HEK293 (cell line): ENCODE data around the gene EEF1AKMT3.
A peak's percentile ranks its signal among the peaks of the same experiment; 100 is the strongest.

Source experiments
- CTCF ChIA-PET: fragments of 350-600 bp; formaldehyde crosslinking; extraction: SDS; loops from one replicate; lab custom pipeline; 2021; ENCODE audit warnings: antibody characterized with exemption; lab: Yijun Ruan, JAX
- POLR2A ChIA-PET: fragments of 300-600 bp; formaldehyde crosslinking; extraction: SDS; loops from one replicate; lab custom pipeline; 2020; ENCODE audit warnings: antibody characterized with exemption, inconsistent platforms; lab: Yijun Ruan, JAX
- H3K27ac ChIP-seq: fragments of 200-500 bp; sonication (Bioruptor generic); 2 replicates; pipeline ENCODE4 v1.5.1; 2014; ENCODE audit warnings: low read depth, low read length, control low read depth, inconsistent platforms; ENCODE audit errors: extremely low read depth
- H3K36me3 ChIP-seq, 2 experiments: fragments of 200-500 bp in 1 of 2; sonication (Bioruptor generic) in 1 of 2; 1 replicate in 1 of 2; 2 replicates in 1 of 2; pipeline ENCODE4 v1.5.1; 2014 to 2017; ENCODE audit warnings: inconsistent platforms in 2 of 2, low read length in 2 of 2; ENCODE audit not compliant: control insufficient read depth in 2 of 2, insufficient read depth in 1 of 2
- H3K4me1 ChIP-seq: fragments of 200-500 bp; sonication (Bioruptor generic); 2 replicates; pipeline ENCODE4 v1.5.1; 2014; ENCODE audit warnings: mild to moderate bottlenecking, low read length, inconsistent platforms; ENCODE audit not compliant: control insufficient read depth, insufficient read depth
- H3K4me3 ChIP-seq: 2 replicates; pipeline ENCODE4 v1.5.1; 2011; ENCODE audit warnings: low read depth, mild to moderate bottlenecking, control low read depth, low read length, moderate library complexity
- H3K9me3 ChIP-seq: fragments of 200-500 bp; sonication (Bioruptor generic); 2 replicates; pipeline ENCODE4 v1.5.1; 2014; ENCODE audit warnings: low read depth, low read length, inconsistent platforms; ENCODE audit not compliant: control insufficient read depth, insufficient read depth
- ATF2 ChIP-seq: fragments of 450-650 bp; formaldehyde crosslinking; IDR thresholded peaks from 2 replicates; pipeline ENCODE4 v1.5.1; 2016; ENCODE audit warnings: missing biosample characterization, missing genetic modification characterization, low read depth
- GLIS1 ChIP-seq: fragments of 450-650 bp; formaldehyde crosslinking; IDR thresholded peaks from 2 replicates; pipeline ENCODE4 v1.5.1; 2016; ENCODE audit warnings: missing biosample characterization, missing genetic modification characterization
- KLF10 ChIP-seq: fragments of 450-650 bp; IDR thresholded peaks from 2 replicates; pipeline ENCODE4 v1.5.1; 2018; ENCODE audit warnings: missing biosample characterization, mild to moderate bottlenecking, missing genetic modification characterization
- PRDM4 ChIP-seq: fragments of 450-650 bp; formaldehyde crosslinking; IDR thresholded peaks from 2 replicates; pipeline ENCODE4 v1.5.1; 2017; ENCODE audit warnings: missing biosample characterization, missing genetic modification characterization
- RBAK ChIP-seq: fragments of 450-650 bp; formaldehyde crosslinking; IDR thresholded peaks from 2 replicates; pipeline ENCODE4 v1.5.1; 2016; ENCODE audit warnings: missing biosample characterization, missing genetic modification characterization
- TSHZ1 ChIP-seq: fragments of 450-650 bp; formaldehyde crosslinking; IDR thresholded peaks from 2 replicates; pipeline ENCODE4 v1.5.1; 2016; ENCODE audit warnings: missing biosample characterization, missing genetic modification characterization, borderline replicate concordance
- YY2 ChIP-seq: fragments of 450-650 bp; formaldehyde crosslinking; IDR thresholded peaks from 2 replicates; pipeline ENCODE4 v1.5.1; 2016; ENCODE audit warnings: missing biosample characterization, missing genetic modification characterization
- ZNF19 ChIP-seq: fragments of 450-650 bp; formaldehyde crosslinking; IDR thresholded peaks from 2 replicates; pipeline ENCODE4; 2016; ENCODE audit warnings: missing biosample characterization, missing genetic modification characterization, low read depth
- ZNF2 ChIP-seq: fragments of 450-650 bp; formaldehyde crosslinking; IDR thresholded peaks from 2 replicates; pipeline ENCODE4 v1.5.1; 2016; ENCODE audit warnings: missing biosample characterization, missing genetic modification characterization
- ZNF214 ChIP-seq: fragments of 450-650 bp; formaldehyde crosslinking; IDR thresholded peaks from 2 replicates; pipeline ENCODE4 v1.5.1; 2017; ENCODE audit warnings: missing biosample characterization, mild to moderate bottlenecking, missing genetic modification characterization, borderline replicate concordance
- ZNF24 ChIP-seq: fragments of 450-650 bp; formaldehyde crosslinking; IDR thresholded peaks from 2 replicates; pipeline ENCODE4 v1.5.1; 2016; ENCODE audit warnings: missing biosample characterization, missing genetic modification characterization
- ZNF311 ChIP-seq: fragments of 450-650 bp; formaldehyde crosslinking; IDR thresholded peaks from 2 replicates; pipeline ENCODE4 v1.5.1; 2017; ENCODE audit warnings: missing biosample characterization, missing genetic modification characterization, borderline replicate concordance
- ZNF335 ChIP-seq: fragments of 450-650 bp; formaldehyde crosslinking; conservative IDR thresholded peaks from 2 replicates; pipeline ENCODE4 v1.5.1; 2016; ENCODE audit warnings: missing biosample characterization, missing genetic modification characterization
- ZNF449 ChIP-seq: fragments of 450-650 bp; formaldehyde crosslinking; IDR thresholded peaks from 2 replicates; pipeline ENCODE4 v1.5.1; 2017; ENCODE audit warnings: missing biosample characterization, mild to moderate bottlenecking, missing genetic modification characterization, moderate library complexity
- ZNF513 ChIP-seq: fragments of 450-650 bp; IDR thresholded peaks from 2 replicates; pipeline ENCODE4 v1.5.1; 2018; ENCODE audit warnings: missing biosample characterization, missing genetic modification characterization
- ZNF529 ChIP-seq: fragments of 450-650 bp; formaldehyde crosslinking; IDR thresholded peaks from 2 replicates; pipeline ENCODE4 v1.5.1; 2017; ENCODE audit warnings: missing genetic modification characterization, missing biosample characterization; ENCODE audit not compliant: insufficient replicate concordance
- ZNF561 ChIP-seq: fragments of 450-650 bp; IDR thresholded peaks from 2 replicates; pipeline ENCODE4 v1.5.1; 2018; ENCODE audit warnings: missing biosample characterization, missing genetic modification characterization, borderline replicate concordance
- ZNF629 ChIP-seq: fragments of 450-650 bp; formaldehyde crosslinking; IDR thresholded peaks from 2 replicates; pipeline ENCODE4 v1.5.1; 2017; ENCODE audit warnings: missing biosample characterization, missing genetic modification characterization
- ZNF654 ChIP-seq: fragments of 450-650 bp; formaldehyde crosslinking; IDR thresholded peaks from 2 replicates; pipeline ENCODE4 v1.5.1; 2016; ENCODE audit warnings: low read depth, missing biosample characterization, missing genetic modification characterization
- ZNF701 ChIP-seq: fragments of 450-650 bp; formaldehyde crosslinking; IDR thresholded peaks from 2 replicates; pipeline ENCODE4 v1.5.1; 2016; ENCODE audit warnings: missing biosample characterization, missing genetic modification characterization
- ZNF792 ChIP-seq: fragments of 450-650 bp; formaldehyde crosslinking; IDR thresholded peaks from 2 replicates; pipeline ENCODE4 v1.5.1; 2016; ENCODE audit warnings: missing biosample characterization, missing genetic modification characterization

EEF1AKMT3 gene

GRCh38 chr12:57796996-57797395, 24.6 kb downstream of the EEF1AKMT3 start (continued):
- no peak for TF ChIP-seq ZNF701 (tag by site-specific recombination)

GRCh38 chr12:57797933-57798332, 25.5 kb downstream of the EEF1AKMT3 start:
- Histone ChIP-seq H3K4me3 (no peak overlapping the region), H3K4me1 (no peaks in the 10 kb centered on the region), H3K36me3 (peaks cover 25 to 77% of the 10 kb centered on the region in 2 experiments), H3K9me3 (no peaks in the 10 kb centered on the region), H3K27ac (no peak overlapping the region)
- ChIA-PET CTCF (interaction anchor here (4.2 kb wide), 1 partner anchor 16 kb away, joined by 19 read pairs; the partner anchor contains the start of gene TSFM), POLR2A (no interaction called here)
- no peak for TF ChIP-seq ZNF335
- TF ChIP-seq ATF2, result 0 out of 2 replicates have a peak, but pooled peaks have one; percentile 16

- ChIA-PET CTCF (interaction anchor here (0.6 to 3.1 kb wide), 6 partner anchors 9 to 104 kb away, joined by 3 to 27 read pairs (median 4); partner anchors contain the start of gene AVIL), POLR2A (no interaction called here)
- TF ChIP-seq ZNF2 (no peak), YY2 (tag by site-specific recombination) (no peak), ZNF311 (no peak), ZNF24 (tag by site-specific recombination) (no peak), RBAK (tag by site-specific recombination) (no peak), GLIS1 (tag by site-specific recombination) (no peak), TSHZ1 (tag by site-specific recombination) (no peak), ZNF629 (tag by site-specific recombination) (no peak), PRDM4 (tag by site-specific recombination) (no peak), ZNF214 (tag by site-specific recombination) (no peak), ZNF513 (tag by site-specific recombination) (no peak), ZNF529 (tag by site-specific recombination) (no peak), ZNF792 (no peak), KLF10 (tag by site-specific recombination) (no peak), ZNF19 (no peak), ZNF561 (no peak), ZNF449 (no peak), ZNF654 (no peak)
- no peak overlapping the region for H3K4me3 ChIP-seq
- H3K27ac ChIP-seq, result no peak overlapping the region
- peaks cover 16 to 60% of the 10 kb centered on the region in 2 experiments for H3K36me3 ChIP-seq
- no peaks in the 10 kb centered on the region for H3K9me3 ChIP-seq
- H3K4me1 ChIP-seq, result no peaks in the 10 kb centered on the region
These were observed 28.6 kb downstream of the EEF1AKMT3 start for GRCh38 chr12:57800965-57801364.
